Heart right ventricle (tissue), 16 donors: ENCODE data around the gene IL17REL. TPM values are rescaled to one million over a fixed set of nuclear protein-coding genes. Genes with fewer than 3 reads are reported as not detected.

Source experiments
- ATAC-seq, 8 donors: fragments of 200-7000 bp; cut with Tn5 transposase; one replicate each; pipeline ENCODE4 v1.9.1; 2020; ENCODE audit warnings: mild to moderate bottlenecking in 8 of 8, moderate library complexity in 8 of 8, moderate number of reproducible peaks in 1 of 8
- DNase-seq, 2 donors: peaks; one replicate each; pipeline ENCODE4 v3.0.0-alpha.2; 2020
- H3K27ac ChIP-seq, 10 donors: fragments of 200-600 bp; sonication (generic) in 2 of 10; one replicate each; pipeline versions ENCODE4 v1.5.0 to v1.8.0; 2020 to 2022; ENCODE audit warnings: mild to moderate bottlenecking in 3 of 10
- H3K27me3 ChIP-seq, 7 donors: fragments of 200-600 bp; one replicate each; pipeline ENCODE4 v1.8.0; 2021 to 2022; ENCODE audit warnings: mild to moderate bottlenecking in 2 of 7
- H3K36me3 ChIP-seq, 9 donors: fragments of 200-600 bp; sonication (generic) in 1 of 9; one replicate each; pipeline versions ENCODE4 v1.5.0 to v1.8.0; 2020 to 2022; ENCODE audit warnings: mild to moderate bottlenecking in 2 of 9
- H3K4me1 ChIP-seq, 9 donors: fragments of 200-600 bp; sonication (generic) in 1 of 9; one replicate each; pipeline versions ENCODE4 v1.5.0 to v1.8.0; 2020 to 2022; ENCODE audit warnings: mild to moderate bottlenecking in 4 of 9
- H3K4me3 ChIP-seq, 10 donors: fragments of 200-600 bp; sonication (generic) in 2 of 10; one replicate each; pipeline versions ENCODE4 v1.5.0 to v1.8.0; 2020 to 2022; ENCODE audit warnings: mild to moderate bottlenecking in 7 of 10, moderate library complexity in 2 of 10
- H3K9me3 ChIP-seq, 11 donors: fragments of 200-600 bp in 10 of 11; sonication (generic) in 2 of 11; one replicate each; pipeline versions ENCODE4 v1.5.0 to v1.8.0; 2013 to 2022; ENCODE audit warnings: mild to moderate bottlenecking in 2 of 11, control low read depth in 1 of 11, moderate library complexity in 1 of 11
- CTCF ChIP-seq, 9 donors: fragments of 200-600 bp; sonication (generic) in 2 of 9; IDR thresholded peaks; one replicate each; pipeline versions ENCODE4 v1.5.0 to v1.8.0; 2021 to 2022; ENCODE audit warnings: antibody characterized with exemption in 9 of 9, mild to moderate bottlenecking in 5 of 9, moderate library complexity in 1 of 9
- WGBS, 2 donors: extraction: QIAGEN DNeasy Blood & Tissue Kit; methylation state at CpG; one replicate each; pipeline ENCODE4 v1.1.7; 2013; ENCODE audit warnings: inconsistent platforms in 1 of 2; 5-methylcytosine and 5-hydroxymethylcytosine counted together
- intact Hi-C, 10 donors: fragments of 100-400 bp; cut with DNase I; formaldehyde crosslinking; loops; one replicate each; pipeline versions ENCODE4 v1.11.1 to v1.14.2; 2022
- polyA plus RNA-seq, 2 donors: library from polyadenylated mRNA; stranded (reverse); fragments of 200-250 nt; gene quantifications; one replicate each; pipeline ENCODE4 v1.2.3, GENCODE V29; 2013
- total RNA-seq, 10 donors: library from RNA; stranded (reverse); fragmentation: NEBNext Ultra II Directional in 3 of 10; extraction: Animal tissue kit (Norgen Biotek cat#: 25700) in 3 of 10; gene quantifications; one replicate each; pipeline versions ENCODE4 v1.2.1 to v1.2.4, GENCODE V29; 2021 to 2023
- donor health status: Arrhythmogenic right ventricular cardiomyopathy.
- donor health status: ischemic (EF 13 %, LVEDD 7.1; RV severe dilation, severe dysfunction).
- donor health status: healthy with polysubstance abuse.
- donor health status: DM: no; HTN: yes; CAD: no.
- donor health status: DM: no; HTN: no; CAD: no.
- donor health status: ischemic (EF 25% LVEDD 6.9; RV normal size, moderate dysfunction).
- donor health status: ischemic (EF 25% LVEDD 5.7; RV mildly dilated, moderate dysfunction).
- donor health status: healthy.
- donor health status: DM: yes; HTN: yes; CAD: no.
- donor health status: Ischemic cardiomyopathy.
- donor health status: ischemic (EF 35%, LVEDD 5.7; RV mildly dilated, moderate dysfunction).
- donor health status: nonischemic (EF 11% LVEDD 7.7; RV severe dilation, severe dysfunction).
- donor health status: DM: yes; HTN: yes; CAD: no.
- donor health status: PGD.
- donor health status: ischemic (EF 29% LVEDD 5.4; RV normal size, mild dysfunction).
- donor health status: nonischemic (EF 23%, LVEDD 6.1; RV moderate dilation, normal function).

Gene IL17REL
- total and polyA plus RNA-seq, 12 donors = 0.11 TPM; not detected in 11

GRCh38 chr22:50010676-50011446, 1.7 kb downstream of the IL17REL start:
- 5 to 9% methylated on average over 21 to 60 of the region's 61 CpGs for WGBS, 2 donors
- ATAC-seq (no peak), DNase-seq (no peak)
- Histone ChIP-seq H3K36me3 (no peaks in the 10 kb centered on the region), H3K4me3 (no peak overlapping the region), H3K4me1 (peaks cover 0 to 12% (median 6%) of the 10 kb centered on the region in 9 donors), H3K27me3 (peaks cover 37 to 76% (median 65%) of the 10 kb centered on the region in 7 donors), H3K9me3 (no peaks in the 10 kb centered on the region), H3K27ac (no peak overlapping the region)
- intact Hi-C loops = no loop called here
- no peak for TF ChIP-seq CTCF (IDR thresholded peaks at IDR 0.05)

GRCh38 chr22:50009765-50010675, 2.5 kb downstream of the IL17REL start:
- 66 to 68% methylated on average over 44 to 46 of the region's 46 CpGs for WGBS, 2 donors
- Histone ChIP-seq H3K4me1 (peaks cover 0 to 12% (median 6%) of the 10 kb centered on the region in 9 donors), H3K36me3 (no peaks in the 10 kb centered on the region), H3K27ac (no peak overlapping the region), H3K4me3 (no peak overlapping the region), H3K27me3 (peaks cover 35 to 69% (median 58%) of the 10 kb centered on the region in 7 donors), H3K9me3 (no peaks in the 10 kb centered on the region)
- intact Hi-C loops = no loop called here
- no peak for DNase-seq
- no peak for ATAC-seq
- no peak for TF ChIP-seq CTCF (IDR thresholded peaks at IDR 0.05)

GRCh38 chr22:50009251-50009650, 3.3 kb downstream of the IL17REL start:
- Histone ChIP-seq H3K9me3 (no peaks in the 10 kb centered on the region), H3K27me3 (peaks cover 27 to 61% (median 51%) of the 10 kb centered on the region in 7 donors), H3K36me3 (no peaks in the 10 kb centered on the region), H3K27ac (no peak overlapping the region), H3K4me3 (no peak overlapping the region), H3K4me1 (peaks cover 0 to 5% (median 0%) of the 10 kb centered on the region in 9 donors)
- no peak for ATAC-seq
- no peak for DNase-seq
- intact Hi-C loops = no loop called here
- WGBS, 2 donors = 90 to 94% methylated on average over 16 of the region's 16 CpGs
- no peak for TF ChIP-seq CTCF (IDR thresholded peaks at IDR 0.05)
